Measurements from ENCODE around the gene GRHL1. TPM values are rescaled to one million over a fixed set of nuclear protein-coding genes. Genes with fewer than 3 reads are reported as not detected.

Gene GRHL1
- total RNA-seq, 1 donor from 2014 or later = 0.43 TPM

DNA sequence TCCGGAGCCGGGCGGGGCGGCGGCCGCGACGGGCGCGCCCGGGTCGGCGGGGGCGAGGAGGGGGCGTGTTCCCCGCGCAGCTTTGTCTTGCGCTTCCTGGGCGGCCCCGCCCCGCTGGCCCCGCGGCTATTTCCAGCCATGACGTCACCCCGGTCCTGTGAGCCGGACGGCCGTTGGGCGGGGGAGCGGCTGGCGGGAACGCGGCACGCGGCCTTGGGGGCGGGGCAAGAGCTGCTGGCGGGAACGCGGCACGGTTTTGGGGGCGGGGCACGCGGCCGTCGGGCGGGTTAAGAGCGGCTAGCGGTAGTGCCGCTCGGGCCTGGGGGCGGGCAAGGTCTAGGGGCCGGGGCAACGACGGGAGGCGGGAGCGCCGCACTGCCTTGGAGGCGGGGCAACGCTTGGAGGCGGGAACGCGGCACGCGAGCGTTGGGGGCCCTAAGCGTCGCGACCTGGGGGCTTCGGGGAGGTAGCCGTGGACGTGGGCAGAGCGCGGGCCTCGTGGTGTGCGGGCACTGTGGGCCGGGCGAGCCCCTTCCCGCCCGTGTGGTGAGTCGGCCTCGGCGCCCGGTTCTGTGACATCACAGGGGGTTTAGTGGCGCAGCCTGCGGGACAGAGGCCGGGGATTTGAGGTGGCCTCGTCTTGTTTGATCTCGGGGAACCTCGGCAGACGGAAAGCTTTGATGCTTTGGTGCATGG is 92.6 kb downstream of the GRHL1 start:
- TF ChIP-seq, protein P1, sequence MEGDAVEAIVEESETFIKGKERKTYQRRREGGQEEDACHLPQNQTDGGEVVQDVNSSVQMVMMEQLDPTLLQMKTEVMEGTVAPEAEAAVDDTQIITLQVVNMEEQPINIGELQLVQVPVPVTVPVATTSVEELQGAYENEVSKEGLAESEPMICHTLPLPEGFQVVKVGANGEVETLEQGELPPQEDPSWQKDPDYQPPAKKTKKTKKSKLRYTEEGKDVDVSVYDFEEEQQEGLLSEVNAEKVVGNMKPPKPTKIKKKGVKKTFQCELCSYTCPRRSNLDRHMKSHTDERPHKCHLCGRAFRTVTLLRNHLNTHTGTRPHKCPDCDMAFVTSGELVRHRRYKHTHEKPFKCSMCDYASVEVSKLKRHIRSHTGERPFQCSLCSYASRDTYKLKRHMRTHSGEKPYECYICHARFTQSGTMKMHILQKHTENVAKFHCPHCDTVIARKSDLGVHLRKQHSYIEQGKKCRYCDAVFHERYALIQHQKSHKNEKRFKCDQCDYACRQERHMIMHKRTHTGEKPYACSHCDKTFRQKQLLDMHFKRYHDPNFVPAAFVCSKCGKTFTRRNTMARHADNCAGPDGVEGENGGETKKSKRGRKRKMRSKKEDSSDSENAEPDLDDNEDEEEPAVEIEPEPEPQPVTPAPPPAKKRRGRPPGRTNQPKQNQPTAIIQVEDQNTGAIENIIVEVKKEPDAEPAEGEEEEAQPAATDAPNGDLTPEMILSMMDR (IDR thresholded peaks at IDR 0.05) = no peak
- intact Hi-C loops (cut with DNase I) = loop anchor here (1.0 to 10.0 kb wide), 8 partner anchors 38 to 1367 kb away; partner anchors contain the start of genes ADAM17, CYS1, GRHL1 and HPCAL1
- no peaks in the 10 kb centered on the region for H3K9me3 ChIP-seq
- peaks cover 11 to 15% of the 10 kb centered on the region in 2 donors for H3K36me3 ChIP-seq
- H3K4me1 ChIP-seq = peaks cover 6 to 41% of the 10 kb centered on the region in 2 donors
- H3K4me3 ChIP-seq = peak overlapping the region; percentile 65 to 81
- peak; percentile 91 to 99 for DNase-seq (ENCODE audit: low spot score in 2 of 2)
- H3K27ac ChIP-seq = peak overlapping the region; percentile 97
- H3K27me3 ChIP-seq = no peaks in the 10 kb centered on the region

DNA sequence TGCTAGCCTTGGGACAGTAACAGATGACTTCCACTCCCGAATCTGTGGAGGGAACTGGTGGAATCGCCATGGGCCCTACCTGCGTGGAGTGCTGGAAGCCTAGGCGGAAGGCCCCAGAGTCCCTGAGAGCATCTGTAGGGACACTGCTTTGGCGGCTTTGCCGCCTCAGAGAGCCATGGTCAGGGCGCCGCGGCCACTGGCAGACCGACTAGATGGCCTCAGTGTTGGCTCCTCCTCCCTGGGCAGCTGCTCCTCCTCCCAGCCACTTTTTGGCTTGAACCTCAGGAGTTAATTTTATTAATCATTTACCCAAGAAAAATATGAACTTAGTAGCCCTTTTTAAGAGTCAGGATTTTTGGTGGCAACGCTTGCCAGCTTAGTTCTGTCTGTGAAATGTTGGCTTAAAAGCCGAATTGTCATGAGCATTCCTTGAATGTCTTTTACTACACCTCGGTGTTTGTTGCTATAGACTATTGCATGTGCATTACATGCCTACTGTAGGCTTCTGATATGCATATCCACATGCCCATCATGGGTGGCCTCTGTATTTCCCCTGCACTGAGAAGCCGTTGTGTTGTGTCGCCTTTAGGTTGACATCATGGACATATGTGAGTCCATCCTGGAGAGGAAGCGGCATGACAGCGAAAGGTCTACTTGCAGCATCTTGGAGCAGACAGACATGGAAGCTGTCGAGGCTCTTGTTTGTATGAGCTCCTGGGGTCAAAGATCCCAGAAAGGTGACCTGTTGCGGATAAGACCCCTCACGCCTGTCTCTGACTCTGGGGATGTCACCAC is 94.3 kb downstream of the GRHL1 start:
- peaks cover 17 to 20% of the 10 kb centered on the region in 2 donors for H3K36me3 ChIP-seq
- H3K27ac ChIP-seq = peak overlapping the region; percentile 97
- H3K4me3 ChIP-seq = peak overlapping the region in 1 of 2 donors; percentile 65
- no peaks in the 10 kb centered on the region for H3K27me3 ChIP-seq
- intact Hi-C loops (cut with DNase I) = loop anchor here (10.0 kb wide), 2 partner anchors 259 to 411 kb away; partner anchors contain the start of genes HPCAL1 and YWHAQ
- DNase-seq (ENCODE audit: low spot score in 2 of 2) = no peak
- peaks cover 6 to 36% of the 10 kb centered on the region in 2 donors for H3K4me1 ChIP-seq
- TF ChIP-seq, protein P1 (IDR thresholded peaks at IDR 0.05) = no peak
- no peaks in the 10 kb centered on the region for H3K9me3 ChIP-seq

DNA sequence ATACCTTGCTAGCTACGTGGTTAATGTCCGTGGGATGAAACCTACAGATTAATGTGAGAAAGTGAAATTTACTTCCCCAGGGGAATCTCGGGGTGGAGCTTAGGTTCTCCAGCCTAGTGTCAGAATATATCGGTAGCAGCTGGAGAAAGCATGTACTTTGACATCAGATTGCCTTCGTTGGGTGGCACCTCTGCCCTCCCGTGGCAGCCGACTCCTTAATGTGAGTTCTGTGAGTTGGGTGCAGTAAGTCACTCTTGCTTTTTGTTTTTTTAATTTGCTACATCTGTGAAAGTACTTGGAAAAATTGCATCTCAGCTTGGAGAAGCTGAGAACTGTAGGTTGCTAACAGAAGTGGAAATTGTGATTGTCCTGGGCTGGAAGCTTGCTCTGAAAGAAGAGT is 95.4 kb downstream of the GRHL1 start:
- peaks cover 18 to 29% of the 10 kb centered on the region in 2 donors for H3K36me3 ChIP-seq
- peaks cover 6 to 32% of the 10 kb centered on the region in 2 donors for H3K4me1 ChIP-seq
- H3K9me3 ChIP-seq = no peaks in the 10 kb centered on the region
- H3K27me3 ChIP-seq = no peaks in the 10 kb centered on the region
- intact Hi-C loops (cut with DNase I) = loop anchor here (10.0 kb wide), 2 partner anchors 258 to 412 kb away; partner anchors contain the start of genes HPCAL1 and YWHAQ
- TF ChIP-seq, protein P1 (IDR thresholded peaks at IDR 0.05) = no peak
- no peak overlapping the region for H3K4me3 ChIP-seq
- DNase-seq (ENCODE audit: low spot score in 2 of 2) = no peak
- H3K27ac ChIP-seq = no peak overlapping the region

DNA sequence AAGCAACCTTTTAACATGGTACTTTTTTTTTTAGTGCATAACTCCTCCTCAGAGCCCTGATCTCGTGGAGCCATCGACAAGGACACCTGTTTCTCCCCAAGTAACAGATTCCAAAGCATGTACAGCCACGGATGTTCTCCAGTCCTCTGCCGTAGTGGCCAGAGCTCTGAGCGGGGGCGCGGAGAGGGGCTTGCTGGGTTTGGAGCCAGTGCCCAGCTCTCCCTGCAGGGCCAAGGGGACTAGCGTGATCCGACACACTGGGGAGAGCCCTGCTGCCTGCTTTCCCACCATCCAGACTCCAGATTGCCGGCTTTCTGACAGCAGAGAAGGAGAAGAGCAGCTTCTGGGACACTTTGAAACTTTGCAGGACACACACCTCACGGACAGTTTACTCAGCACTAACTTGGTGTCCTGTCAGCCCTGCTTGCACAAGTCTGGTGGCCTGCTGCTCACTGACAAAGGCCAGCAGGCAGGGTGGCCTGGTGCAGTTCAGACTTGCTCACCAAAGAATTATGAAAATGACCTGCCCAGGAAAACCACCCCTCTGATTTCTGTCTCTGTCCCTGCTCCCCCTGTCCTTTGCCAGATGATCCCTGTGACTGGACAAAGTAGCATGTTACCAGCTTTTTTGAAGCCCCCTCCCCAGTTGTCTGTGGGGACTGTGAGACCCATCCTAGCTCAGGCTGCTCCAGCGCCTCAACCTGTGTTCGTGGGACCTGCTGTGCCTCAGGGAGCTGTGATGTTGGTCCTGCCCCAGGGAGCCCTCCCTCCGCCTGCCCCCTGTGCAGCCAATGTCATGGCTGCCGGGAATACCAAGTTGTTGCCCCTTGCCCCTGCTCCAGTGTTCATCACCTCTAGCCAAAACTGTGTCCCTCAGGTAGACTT is 96.4 kb downstream of the GRHL1 start:
- Histone ChIP-seq H3K4me3 (no peak overlapping the region), H3K27ac (peak overlapping the region in 1 of 2 donors; percentile 16), H3K4me1 (peaks cover 0 to 24% of the 10 kb centered on the region in 2 donors), H3K9me3 (no peaks in the 10 kb centered on the region), H3K36me3 (peaks cover 24 to 37% of the 10 kb centered on the region in 2 donors), H3K27me3 (no peaks in the 10 kb centered on the region)
- TF ChIP-seq, protein P1 (IDR thresholded peaks at IDR 0.05) = no peak
- no peak for DNase-seq (ENCODE audit: low spot score in 2 of 2)
- intact Hi-C loops (cut with DNase I) = loop anchor here (1.0 to 10.0 kb wide), 5 partner anchors 13 to 413 kb away; partner anchors contain the start of genes HPCAL1 and YWHAQ

All from ascending aorta (tissue), 2 donors.